ENCODE results near the gene RNF212. TPM values are rescaled to one million over a fixed set of nuclear protein-coding genes. Genes with fewer than 3 reads are reported as not detected.

The RNF212 gene
- total RNA-seq, 4 donors from 2014 or later = 6.7 to 31.1 (median 8.6) TPM

DNA sequence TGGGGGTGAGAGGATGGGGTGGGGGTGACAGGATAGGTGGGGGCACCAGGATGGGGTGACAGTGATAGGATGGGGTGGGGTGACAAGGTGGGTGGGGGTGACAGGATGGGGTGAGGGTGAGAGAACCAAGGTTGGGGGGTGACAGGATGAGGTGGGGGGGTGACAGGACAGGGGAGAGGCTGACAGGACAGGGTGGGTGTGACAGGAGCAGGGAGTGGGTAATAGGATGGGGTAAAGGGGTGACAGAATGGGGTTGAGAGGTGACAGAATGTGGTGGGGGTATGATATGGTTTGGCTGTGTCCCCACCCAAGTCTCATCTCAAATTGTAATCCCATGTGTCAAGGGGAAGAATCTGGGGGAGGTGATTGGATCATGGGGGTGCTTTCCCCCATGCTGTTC, 26.0 kb downstream of the RNF212 start:
- peaks cover 18 to 32% of the 10 kb centered on the region in 2 donors for H3K4me1 ChIP-seq
- H3K4me3 ChIP-seq (replicated peaks in 1 of 3) = no peak overlapping the region
- intact Hi-C loops (cut with DNase I) = no loop called here
- no peaks in the 10 kb centered on the region for H3K27me3 ChIP-seq
- DNase-seq = no peak
- TF ChIP-seq, protein P1, sequence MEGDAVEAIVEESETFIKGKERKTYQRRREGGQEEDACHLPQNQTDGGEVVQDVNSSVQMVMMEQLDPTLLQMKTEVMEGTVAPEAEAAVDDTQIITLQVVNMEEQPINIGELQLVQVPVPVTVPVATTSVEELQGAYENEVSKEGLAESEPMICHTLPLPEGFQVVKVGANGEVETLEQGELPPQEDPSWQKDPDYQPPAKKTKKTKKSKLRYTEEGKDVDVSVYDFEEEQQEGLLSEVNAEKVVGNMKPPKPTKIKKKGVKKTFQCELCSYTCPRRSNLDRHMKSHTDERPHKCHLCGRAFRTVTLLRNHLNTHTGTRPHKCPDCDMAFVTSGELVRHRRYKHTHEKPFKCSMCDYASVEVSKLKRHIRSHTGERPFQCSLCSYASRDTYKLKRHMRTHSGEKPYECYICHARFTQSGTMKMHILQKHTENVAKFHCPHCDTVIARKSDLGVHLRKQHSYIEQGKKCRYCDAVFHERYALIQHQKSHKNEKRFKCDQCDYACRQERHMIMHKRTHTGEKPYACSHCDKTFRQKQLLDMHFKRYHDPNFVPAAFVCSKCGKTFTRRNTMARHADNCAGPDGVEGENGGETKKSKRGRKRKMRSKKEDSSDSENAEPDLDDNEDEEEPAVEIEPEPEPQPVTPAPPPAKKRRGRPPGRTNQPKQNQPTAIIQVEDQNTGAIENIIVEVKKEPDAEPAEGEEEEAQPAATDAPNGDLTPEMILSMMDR (IDR thresholded peaks at IDR 0.05) = no peak
- no peak for TF ChIP-seq POLR2A (IDR thresholded peaks at IDR 0.05)
- H3K9me3 ChIP-seq = no peaks in the 10 kb centered on the region
- H3K36me3 ChIP-seq = no peaks in the 10 kb centered on the region
- H3K27ac ChIP-seq = no peak overlapping the region

DNA sequence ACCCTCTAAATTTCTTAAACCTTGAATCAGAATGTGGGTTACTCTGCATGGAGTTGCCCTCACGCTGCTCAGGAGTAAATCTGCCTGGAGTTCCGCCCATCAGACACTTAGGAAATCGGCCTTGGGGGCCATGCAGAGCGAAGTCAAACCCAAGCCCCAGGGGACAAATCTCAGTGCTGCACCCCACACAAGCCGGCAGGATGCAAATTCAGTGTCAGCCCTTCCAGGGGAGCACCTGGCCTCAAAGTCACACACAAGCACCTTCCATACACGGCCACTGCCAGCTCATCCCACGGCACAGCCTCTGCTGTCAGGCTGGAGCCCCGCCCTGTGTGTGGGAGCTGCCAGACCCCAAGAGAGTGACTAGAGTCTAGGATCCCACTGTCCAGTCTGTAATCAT, 27.4 kb downstream of the RNF212 start:
- no peak for TF ChIP-seq POLR2A (IDR thresholded peaks at IDR 0.05)
- TF ChIP-seq, protein P1 (IDR thresholded peaks at IDR 0.05) = no peak
- Histone ChIP-seq H3K27ac (no peak overlapping the region), H3K4me3 (replicated peaks in 1 of 3) (no peak overlapping the region), H3K27me3 (no peaks in the 10 kb centered on the region), H3K9me3 (no peaks in the 10 kb centered on the region), H3K4me1 (peaks cover 20 to 32% of the 10 kb centered on the region in 2 donors), H3K36me3 (no peaks in the 10 kb centered on the region)
- intact Hi-C loops (cut with DNase I) = no loop called here
- WGBS, 2 donors = 83 to 89% methylated on average over 4 to 6 of the region's 8 CpGs
- DNase-seq = no peak

DNA sequence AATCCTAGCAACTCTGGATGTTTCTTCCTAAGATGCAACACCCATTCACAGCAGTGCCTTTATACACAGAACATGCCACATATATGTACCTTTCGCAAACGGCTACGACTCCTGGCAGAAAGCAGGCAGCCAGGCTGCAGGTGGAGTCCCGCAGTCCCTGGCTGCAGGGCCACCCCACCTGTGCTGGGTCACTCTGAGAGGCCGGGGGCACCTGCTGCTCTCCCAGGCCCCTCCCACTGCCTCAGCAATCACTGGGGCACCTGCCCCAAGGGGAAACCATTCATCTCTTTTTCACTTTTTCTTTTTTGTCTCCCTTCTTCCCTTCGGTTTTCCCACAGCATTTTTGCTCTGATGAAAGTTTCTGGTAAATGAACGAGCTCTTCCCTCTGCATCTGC, 28.0 kb downstream of the RNF212 start:
- Histone ChIP-seq H3K27ac (no peak overlapping the region), H3K4me1 (peaks cover 20 to 30% of the 10 kb centered on the region in 2 donors), H3K36me3 (no peaks in the 10 kb centered on the region), H3K4me3 (replicated peaks in 1 of 3) (no peak overlapping the region), H3K27me3 (no peaks in the 10 kb centered on the region), H3K9me3 (no peaks in the 10 kb centered on the region)
- 86 to 94% methylated on average over 7 of the region's 7 CpGs for WGBS, 2 donors
- intact Hi-C loops (cut with DNase I) = no loop called here
- no peak for DNase-seq
- TF ChIP-seq, protein P1 (IDR thresholded peaks at IDR 0.05) = no peak
- no peak for TF ChIP-seq POLR2A (IDR thresholded peaks at IDR 0.05)

DNA sequence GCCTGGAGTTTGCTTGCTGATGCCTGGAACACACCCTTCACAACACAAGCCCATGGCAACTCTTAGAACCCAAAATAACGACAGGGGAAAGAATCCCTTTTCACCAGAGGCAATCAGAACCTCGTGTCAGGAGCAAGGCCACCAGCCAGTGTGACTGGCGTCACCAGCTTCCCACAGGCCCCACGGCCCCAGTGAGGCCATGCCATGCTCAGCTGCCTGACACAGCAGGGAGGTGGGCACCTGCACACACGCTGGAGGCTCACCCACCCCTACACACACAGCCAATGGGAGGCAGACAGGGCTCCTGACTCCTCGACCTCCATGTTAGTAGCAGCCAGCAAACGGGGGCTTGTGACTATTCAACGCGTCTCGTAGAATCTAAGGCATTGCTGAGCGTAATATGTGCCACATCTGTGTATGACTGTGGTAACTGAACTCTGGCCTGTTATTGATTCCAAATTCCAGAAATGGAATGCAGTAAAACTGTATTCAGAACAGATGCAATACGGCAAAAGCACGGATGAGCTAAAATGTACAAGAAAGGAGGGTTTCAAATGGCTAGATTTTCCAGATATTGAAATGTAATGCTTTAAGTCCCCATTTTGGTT, 28.5 kb downstream of the RNF212 start:
- DNase-seq = no peak
- Histone ChIP-seq H3K4me3 (replicated peaks in 1 of 3) (no peak overlapping the region), H3K27me3 (no peaks in the 10 kb centered on the region), H3K36me3 (no peaks in the 10 kb centered on the region), H3K27ac (no peak overlapping the region), H3K9me3 (no peaks in the 10 kb centered on the region), H3K4me1 (peaks cover 20 to 30% of the 10 kb centered on the region in 2 donors)
- 82 to 97% methylated on average over 12 to 13 of the region's 13 CpGs for WGBS, 2 donors
- TF ChIP-seq, protein P1 (IDR thresholded peaks at IDR 0.05) = no peak
- no peak for TF ChIP-seq POLR2A (IDR thresholded peaks at IDR 0.05)
- intact Hi-C loops (cut with DNase I) = no loop called here

DNA sequence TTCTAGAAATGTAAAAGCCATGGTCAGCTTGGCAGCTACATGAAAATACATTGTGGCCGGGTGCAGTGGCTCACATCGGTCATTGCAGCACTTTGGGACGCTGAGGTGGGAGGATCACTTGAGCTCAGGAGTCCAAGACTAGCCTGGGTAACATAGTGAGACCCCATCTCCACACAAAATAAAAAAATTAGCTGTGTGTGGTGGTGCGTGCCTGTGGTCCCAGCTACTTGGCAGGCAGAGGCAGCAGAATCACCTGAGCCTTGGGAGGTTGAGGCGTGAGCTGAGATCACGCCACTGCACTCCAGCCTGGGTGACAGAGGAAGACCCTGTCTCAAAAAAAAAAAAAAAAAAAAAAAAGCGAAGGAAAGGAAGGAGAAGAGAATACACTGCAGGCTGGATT, 29.0 kb downstream of the RNF212 start:
- Histone ChIP-seq H3K36me3 (no peaks in the 10 kb centered on the region), H3K27ac (no peak overlapping the region), H3K27me3 (no peaks in the 10 kb centered on the region), H3K9me3 (no peaks in the 10 kb centered on the region), H3K4me3 (replicated peaks in 1 of 3) (no peak overlapping the region), H3K4me1 (peaks cover 20 to 34% of the 10 kb centered on the region in 2 donors)
- 83 to 88% methylated on average over 7 of the region's 7 CpGs for WGBS, 2 donors
- intact Hi-C loops (cut with DNase I) = no loop called here
- DNase-seq = no peak
- TF ChIP-seq, protein P1 (IDR thresholded peaks at IDR 0.05) = no peak
- TF ChIP-seq POLR2A (IDR thresholded peaks at IDR 0.05) = no peak

Measured in thyroid gland (tissue), 4 donors.